Body of pancreas (tissue), 4 donors: Measurements from ENCODE around the gene RSPH6A. TPM values are rescaled to one million over a fixed set of nuclear protein-coding genes. Genes with fewer than 3 reads are reported as not detected.
A peak's percentile ranks its signal among the peaks of the same experiment; 100 is the strongest.

Experiments
- ATAC-seq: fragments of 150-250 bp; one replicate; pipeline ENCODE4 v1.9.1; 2016
- DNase-seq, 4 donors: peaks; one replicate each; pipeline ENCODE4 v3.0.0-alpha.2; 2019
- H3K27ac ChIP-seq, 4 donors: fragments of 200-600 bp; sonication (generic); 1 replicate in 3 of 4; 2 replicates in 1 of 4; pipeline versions ENCODE4 v1.5.1 to v1.6.1; 2016 to 2019; ENCODE audit warnings: mild to moderate bottlenecking in 1 of 4, mixed read lengths in 1 of 4, moderate library complexity in 1 of 4
- H3K27me3 ChIP-seq, 2 donors: fragments of 200-600 bp; sonication (generic); one replicate each; pipeline ENCODE4 v1.6.0; 2016; ENCODE audit warnings: mild to moderate bottlenecking in 1 of 2
- H3K36me3 ChIP-seq, 2 donors: fragments of 200-600 bp; sonication (generic); replicated peaks in 1 of 2; 2 replicates each; pipeline ENCODE4 v1.5.1; 2016; ENCODE audit warnings: low read depth in 2 of 2; ENCODE audit not compliant: insufficient read depth in 1 of 2
- H3K4me1 ChIP-seq: fragments of 200-600 bp; sonication (generic); one replicate; pipeline ENCODE4 v1.6.0; 2016
- H3K4me3 ChIP-seq, 2 donors: fragments of 200-600 bp; sonication (generic); 1 replicate in 1 of 2; 2 replicates in 1 of 2; pipeline ENCODE4 v1.5.1; 2016 to 2019
- H3K9me3 ChIP-seq, 3 donors: fragments of 200-600 bp; sonication (generic); 1 replicate in 2 of 3; 2 replicates in 1 of 3; pipeline ENCODE4 v1.5.1; 2016
- CTCF ChIP-seq, 7 experiments: fragments of 450-650 bp in 4 of 7; fragments of 200-600 bp in 3 of 7; sonication (generic) in 3 of 7; IDR thresholded peaks; one replicate each; pipeline ENCODE4 v1.5.1; 2016 to 2019; ENCODE audit warnings: antibody characterized with exemption in 7 of 7
- POLR2A ChIP-seq, 3 donors: fragments of 450-650 bp; IDR thresholded peaks; one replicate each; pipeline ENCODE4 v1.6.1; 2016; ENCODE audit warnings: antibody characterized with exemption in 3 of 3, mild to moderate bottlenecking in 2 of 3
- WGBS, 2 donors: methylation state at CpG; one replicate each; pipeline ENCODE4 v1.1.5; 2017; 5-methylcytosine and 5-hydroxymethylcytosine counted together
- intact Hi-C: fragments of 100-400 bp; cut with DNase I; formaldehyde crosslinking; loops from one replicate; pipeline ENCODE4 v1.15.1; 2023
- total RNA-seq, 2 donors: library from RNA; depleted of rRNA; stranded (reverse); fragments of >200 nt; gene quantifications; one replicate each; pipeline ENCODE4 v1.1.0, GENCODE V29; 2016

Gene RSPH6A
- total RNA-seq, 2 donors from 2014 or later, result 0.33 TPM; not detected in 1

- Histone ChIP-seq H3K9me3 (no peaks in the 10 kb centered on the region), H3K27me3 (no peaks in the 10 kb centered on the region), H3K4me3 (peak within 1 kb of the TSS; percentile 62 to 81), H3K27ac (peak within 1 kb of the TSS; percentile 62 to 89 (median 78)), H3K36me3 (no peaks in the 10 kb centered on the region), H3K4me1 (peaks cover 40% of the 10 kb centered on the region)
- intact Hi-C loops, result no loop called here
- DNase-seq (peak; percentile 99), ATAC-seq (peak; percentile 94)
- 0 to 1% methylated on average over 22 to 65 of the region's 65 CpGs for WGBS, 2 donors
- TF ChIP-seq POLR2A (IDR thresholded peaks at IDR 0.05), result peak in 2 of 3 donors; percentile 62 to 78
- TF ChIP-seq CTCF (IDR thresholded peaks at IDR 0.05), result no peak
Measured at GRCh38 chr19:45862564-45863334, 47.6 kb upstream of the RSPH6A start, which contains the start of gene SYMPK. Gene SYMPK (minus strand): TSS chr19:45863147. CDS start chr19:45854495, 8,652 bp downstream.

- Histone ChIP-seq H3K27me3 (no peaks in the 10 kb centered on the region), H3K4me3 (peak overlapping the region; percentile 62 to 81), H3K9me3 (no peaks in the 10 kb centered on the region), H3K4me1 (peaks cover 35% of the 10 kb centered on the region), H3K27ac (peak overlapping the region; percentile 47 to 89 (median 77)), H3K36me3 (no peaks in the 10 kb centered on the region)
- WGBS, 2 donors, result 1% methylated on average over 11 of the region's 11 CpGs
- no peak for DNase-seq
- TF ChIP-seq POLR2A (IDR thresholded peaks at IDR 0.05) (no peak), CTCF (IDR thresholded peaks at IDR 0.05) (no peak)
- ATAC-seq, result no peak
- intact Hi-C loops, result no loop called here
Measured at GRCh38 chr19:45862271-45862563, 47.1 kb upstream of the RSPH6A start.

GRCh38 chr19:45860359-45861259 is 45.5 kb upstream of the RSPH6A start:
- no peak overlapping the region for H3K4me3 ChIP-seq
- no peaks in the 10 kb centered on the region for H3K9me3 ChIP-seq
- no peak for TF ChIP-seq CTCF (IDR thresholded peaks at IDR 0.05)
- no peak for TF ChIP-seq POLR2A (IDR thresholded peaks at IDR 0.05)
- H3K27ac ChIP-seq, result no peak overlapping the region
- WGBS, 2 donors, result 74 to 75% methylated on average over 15 of the region's 15 CpGs
- DNase-seq (no peak), ATAC-seq (no peak)
- no peaks in the 10 kb centered on the region for H3K27me3 ChIP-seq
- peaks cover 27% of the 10 kb centered on the region for H3K4me1 ChIP-seq
- intact Hi-C loops, result no loop called here
- H3K36me3 ChIP-seq, result no peaks in the 10 kb centered on the region

- intact Hi-C loops, result no loop called here
- TF ChIP-seq CTCF (IDR thresholded peaks at IDR 0.05) (no peak), POLR2A (IDR thresholded peaks at IDR 0.05) (no peak)
- peaks cover 0 to 31% of the 10 kb centered on the region in 2 donors for H3K36me3 ChIP-seq
- no peak overlapping the region for H3K4me3 ChIP-seq
- H3K4me1 ChIP-seq, result no peaks in the 10 kb centered on the region
- no peaks in the 10 kb centered on the region for H3K27me3 ChIP-seq
- no peaks in the 10 kb centered on the region for H3K9me3 ChIP-seq
- DNase-seq (no peak), ATAC-seq (no peak)
- H3K27ac ChIP-seq, result no peak overlapping the region
- WGBS, 2 donors, result 88 to 93% methylated on average over 9 to 10 of the region's 16 CpGs
Measured at GRCh38 chr19:45854167-45854778, 39.2 kb upstream of the RSPH6A start.
